Measurements from ENCODE around the gene PTGDR2. TPM values are rescaled to one million over a fixed set of nuclear protein-coding genes. Genes with fewer than 3 reads are reported as not detected.

Gene PTGDR2
- total and polyA plus RNA-seq, 9 of the 15 experiments (the other 6 are each of a cell fraction or from before 2014, with no cell fraction given) = 0.51 to 2.6 (median 1.6) TPM

DNA sequence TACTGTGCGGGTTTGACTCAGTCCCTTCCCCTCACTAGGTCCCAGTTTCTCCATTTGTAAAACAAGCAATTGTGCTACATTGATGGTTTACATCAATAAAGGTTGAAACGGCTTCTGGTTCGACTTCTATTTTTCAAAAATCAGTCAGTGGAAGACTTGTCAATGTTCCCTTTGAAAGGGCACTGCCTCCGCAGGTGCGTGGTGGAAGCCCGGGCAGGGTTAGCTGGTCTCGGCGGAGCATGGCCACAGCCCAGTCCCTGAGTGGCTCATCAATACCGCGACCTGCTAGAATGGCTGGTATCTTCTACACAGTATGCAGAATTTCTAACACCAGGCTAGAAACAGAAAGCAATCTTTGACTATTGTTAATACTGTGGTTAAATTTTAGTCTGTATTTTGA lies 54.6 kb downstream of the PTGDR2 start (continued):
- no peak for TF ChIP-seq ZNF445 (CRISPR knock-in tag; IDR thresholded peaks at IDR 0.05; ENCODE audit: low read depth)
- TF ChIP-seq TRIM28 (IDR thresholded peaks at IDR 0.05) = no peak
- TF ChIP-seq, protein P1, sequence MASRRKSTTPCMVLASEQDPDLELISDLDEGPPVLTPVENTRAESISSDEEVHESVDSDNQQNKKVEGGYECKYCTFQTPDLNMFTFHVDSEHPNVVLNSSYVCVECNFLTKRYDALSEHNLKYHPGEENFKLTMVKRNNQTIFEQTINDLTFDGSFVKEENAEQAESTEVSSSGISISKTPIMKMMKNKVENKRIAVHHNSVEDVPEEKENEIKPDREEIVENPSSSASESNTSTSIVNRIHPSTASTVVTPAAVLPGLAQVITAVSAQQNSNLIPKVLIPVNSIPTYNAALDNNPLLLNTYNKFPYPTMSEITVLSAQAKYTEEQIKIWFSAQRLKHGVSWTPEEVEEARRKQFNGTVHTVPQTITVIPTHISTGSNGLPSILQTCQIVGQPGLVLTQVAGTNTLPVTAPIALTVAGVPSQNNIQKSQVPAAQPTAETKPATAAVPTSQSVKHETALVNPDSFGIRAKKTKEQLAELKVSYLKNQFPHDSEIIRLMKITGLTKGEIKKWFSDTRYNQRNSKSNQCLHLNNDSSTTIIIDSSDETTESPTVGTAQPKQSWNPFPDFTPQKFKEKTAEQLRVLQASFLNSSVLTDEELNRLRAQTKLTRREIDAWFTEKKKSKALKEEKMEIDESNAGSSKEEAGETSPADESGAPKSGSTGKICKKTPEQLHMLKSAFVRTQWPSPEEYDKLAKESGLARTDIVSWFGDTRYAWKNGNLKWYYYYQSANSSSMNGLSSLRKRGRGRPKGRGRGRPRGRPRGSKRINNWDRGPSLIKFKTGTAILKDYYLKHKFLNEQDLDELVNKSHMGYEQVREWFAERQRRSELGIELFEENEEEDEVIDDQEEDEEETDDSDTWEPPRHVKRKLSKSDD (conservative IDR thresholded peaks at IDR 0.05; ENCODE audit: low read length) = no peak

Other genes with a start within 250 kb of the PTGDR2 start
Only the 7 nearest of the 12 such genes appear.
- not detected in 2 replicates for gene MS4A10, start 70.6 kb downstream of the PTGDR2 start, total RNA-seq (2014; rRNA removed)
- not detected in 2 replicates for gene MS4A10, start 70.6 kb downstream of the PTGDR2 start, total RNA-seq (2014; rRNA removed; fragmentation: Illumina TruSeq; extraction: Trizol)
- gene MS4A10, start 70.6 kb downstream of the PTGDR2 start, total RNA-seq (2015; rRNA removed; fragmentation: Illumina TruSeq; extraction: Trizol) = not detected in 2 replicates
- not detected in 2 replicates for gene MS4A10, start 70.6 kb downstream of the PTGDR2 start, total RNA-seq (2021)
- gene MS4A10, start 70.6 kb downstream of the PTGDR2 start, polyA plus RNA-seq (2011; rRNA removed) = not detected in 2 replicates
- gene MS4A10, start 70.6 kb downstream of the PTGDR2 start, polyA plus RNA-seq (2014; fragmentation: Illumina TruSeq; extraction: Trizol) = not detected in 2 replicates
- gene MS4A10, start 70.6 kb downstream of the PTGDR2 start, polyA plus RNA-seq (2014; fragmentation: Nextera tagmentation; extraction: Ambion mirVana) = not detected
- gene MS4A10, start 70.6 kb downstream of the PTGDR2 start, polyA plus RNA-seq (2014; rRNA removed) = not detected in 2 replicates
- 85.1 and 104 TPM in 2 replicates for gene CCDC86, start 13.8 kb downstream of the PTGDR2 start, total RNA-seq (2014; rRNA removed)
- gene CCDC86, start 13.8 kb downstream of the PTGDR2 start, total RNA-seq (2014; rRNA removed; fragmentation: Illumina TruSeq; extraction: Trizol) = 7.3 and 8.6 TPM in 2 replicates
- gene CCDC86, start 13.8 kb downstream of the PTGDR2 start, total RNA-seq (2015; rRNA removed; fragmentation: Illumina TruSeq; extraction: Trizol) = 19.8 and 23.1 TPM in 2 replicates
- gene CCDC86, start 13.8 kb downstream of the PTGDR2 start, total RNA-seq (2021) = 102 and 114 TPM in 2 replicates
- gene CCDC86, start 13.8 kb downstream of the PTGDR2 start, polyA plus RNA-seq (2011; rRNA removed) = 25.2 and 34.9 TPM in 2 replicates
- 90.5 and 97.8 TPM in 2 replicates for gene CCDC86, start 13.8 kb downstream of the PTGDR2 start, polyA plus RNA-seq (2014; fragmentation: Illumina TruSeq; extraction: Trizol)
- 1 to 10 TPM; 4.6 to 6.4 TPM for gene CCDC86, start 13.8 kb downstream of the PTGDR2 start, polyA plus RNA-seq (2014; fragmentation: Nextera tagmentation; extraction: Ambion mirVana)
- 76.8 and 80.6 TPM in 2 replicates for gene CCDC86, start 13.8 kb downstream of the PTGDR2 start, polyA plus RNA-seq (2014; rRNA removed)
- not detected in 2 replicates for gene ZP1, start 11.6 kb upstream of the PTGDR2 start, total RNA-seq (2014; rRNA removed)
- not detected in 2 replicates for gene ZP1, start 11.6 kb upstream of the PTGDR2 start, total RNA-seq (2014; rRNA removed; fragmentation: Illumina TruSeq; extraction: Trizol)
- not detected in 2 replicates for gene ZP1, start 11.6 kb upstream of the PTGDR2 start, total RNA-seq (2015; rRNA removed; fragmentation: Illumina TruSeq; extraction: Trizol)
- not detected in 2 replicates for gene ZP1, start 11.6 kb upstream of the PTGDR2 start, total RNA-seq (2021)
- gene ZP1, start 11.6 kb upstream of the PTGDR2 start, polyA plus RNA-seq (2011; rRNA removed) = 0.11 and 0.12 TPM in 2 replicates
- not detected in 2 replicates for gene ZP1, start 11.6 kb upstream of the PTGDR2 start, polyA plus RNA-seq (2014; fragmentation: Illumina TruSeq; extraction: Trizol)
- not detected for gene ZP1, start 11.6 kb upstream of the PTGDR2 start, polyA plus RNA-seq (2014; fragmentation: Nextera tagmentation; extraction: Ambion mirVana)
- 0.15 TPM in 1 of 2 replicates, not detected in the other for gene ZP1, start 11.6 kb upstream of the PTGDR2 start, polyA plus RNA-seq (2014; rRNA removed)
- 93.5 and 122 TPM in 2 replicates for gene PRPF19, start 50.6 kb upstream of the PTGDR2 start, total RNA-seq (2014; rRNA removed)
- 58.4 and 68.0 TPM in 2 replicates for gene PRPF19, start 50.6 kb upstream of the PTGDR2 start, total RNA-seq (2014; rRNA removed; fragmentation: Illumina TruSeq; extraction: Trizol)
- gene PRPF19, start 50.6 kb upstream of the PTGDR2 start, total RNA-seq (2015; rRNA removed; fragmentation: Illumina TruSeq; extraction: Trizol) = 84.9 and 89.6 TPM in 2 replicates
- gene PRPF19, start 50.6 kb upstream of the PTGDR2 start, total RNA-seq (2021) = 193 and 208 TPM in 2 replicates
- 31.5 and 61.8 TPM in 2 replicates for gene PRPF19, start 50.6 kb upstream of the PTGDR2 start, polyA plus RNA-seq (2011; rRNA removed)
- gene PRPF19, start 50.6 kb upstream of the PTGDR2 start, polyA plus RNA-seq (2014; fragmentation: Illumina TruSeq; extraction: Trizol) = 212 and 213 TPM in 2 replicates
- gene PRPF19, start 50.6 kb upstream of the PTGDR2 start, polyA plus RNA-seq (2014; fragmentation: Nextera tagmentation; extraction: Ambion mirVana) = 10 to 100 TPM in 1 of 2 experiments, 1 to 10 TPM in 1; 9.4 to 16.5 TPM
- gene PRPF19, start 50.6 kb upstream of the PTGDR2 start, polyA plus RNA-seq (2014; rRNA removed) = 73.1 and 73.2 TPM in 2 replicates
- 26.8 and 48.2 TPM in 2 replicates for gene TMEM109, start 58.2 kb upstream of the PTGDR2 start, total RNA-seq (2014; rRNA removed)
- gene TMEM109, start 58.2 kb upstream of the PTGDR2 start, total RNA-seq (2014; rRNA removed; fragmentation: Illumina TruSeq; extraction: Trizol) = 23.3 and 30.5 TPM in 2 replicates
- 31.3 and 32.7 TPM in 2 replicates for gene TMEM109, start 58.2 kb upstream of the PTGDR2 start, total RNA-seq (2015; rRNA removed; fragmentation: Illumina TruSeq; extraction: Trizol)
- 69.8 and 79.0 TPM in 2 replicates for gene TMEM109, start 58.2 kb upstream of the PTGDR2 start, total RNA-seq (2021)
- 16.2 and 24.9 TPM in 2 replicates for gene TMEM109, start 58.2 kb upstream of the PTGDR2 start, polyA plus RNA-seq (2011; rRNA removed)
- gene TMEM109, start 58.2 kb upstream of the PTGDR2 start, polyA plus RNA-seq (2014; fragmentation: Illumina TruSeq; extraction: Trizol) = 71.3 and 83.1 TPM in 2 replicates
- 10 to 100 TPM in 1 of 2 experiments, 1 to 10 TPM in 1; 9.2 to 18.3 TPM for gene TMEM109, start 58.2 kb upstream of the PTGDR2 start, polyA plus RNA-seq (2014; fragmentation: Nextera tagmentation; extraction: Ambion mirVana)
- 31.7 and 44.0 TPM in 2 replicates for gene TMEM109, start 58.2 kb upstream of the PTGDR2 start, polyA plus RNA-seq (2014; rRNA removed)
- 0.12 and 0.14 TPM in 2 replicates for gene TMEM132A, start 68.5 kb upstream of the PTGDR2 start, total RNA-seq (2014; rRNA removed)
- gene TMEM132A, start 68.5 kb upstream of the PTGDR2 start, total RNA-seq (2014; rRNA removed; fragmentation: Illumina TruSeq; extraction: Trizol) = not detected in 2 replicates
- gene TMEM132A, start 68.5 kb upstream of the PTGDR2 start, total RNA-seq (2015; rRNA removed; fragmentation: Illumina TruSeq; extraction: Trizol) = 0.04 TPM in 1 of 2 replicates, not detected in the other
- gene TMEM132A, start 68.5 kb upstream of the PTGDR2 start, total RNA-seq (2021) = 0.24 and 0.47 TPM in 2 replicates
- 0.18 and 0.20 TPM in 2 replicates for gene TMEM132A, start 68.5 kb upstream of the PTGDR2 start, polyA plus RNA-seq (2011; rRNA removed)
- not detected in 2 replicates for gene TMEM132A, start 68.5 kb upstream of the PTGDR2 start, polyA plus RNA-seq (2014; fragmentation: Illumina TruSeq; extraction: Trizol)
- gene TMEM132A, start 68.5 kb upstream of the PTGDR2 start, polyA plus RNA-seq (2014; fragmentation: Nextera tagmentation; extraction: Ambion mirVana) = not detected
- 0.93 and 1.1 TPM in 2 replicates for gene TMEM132A, start 68.5 kb upstream of the PTGDR2 start, polyA plus RNA-seq (2014; rRNA removed)
- not detected in 2 replicates for gene SLC15A3, start 96.2 kb upstream of the PTGDR2 start, total RNA-seq (2014; rRNA removed)
- gene SLC15A3, start 96.2 kb upstream of the PTGDR2 start, total RNA-seq (2014; rRNA removed; fragmentation: Illumina TruSeq; extraction: Trizol) = not detected in 2 replicates
- gene SLC15A3, start 96.2 kb upstream of the PTGDR2 start, total RNA-seq (2015; rRNA removed; fragmentation: Illumina TruSeq; extraction: Trizol) = not detected in 2 replicates
- gene SLC15A3, start 96.2 kb upstream of the PTGDR2 start, total RNA-seq (2021) = 0.27 and 0.45 TPM in 2 replicates
- not detected in 2 replicates for gene SLC15A3, start 96.2 kb upstream of the PTGDR2 start, polyA plus RNA-seq (2011; rRNA removed)
- not detected in 2 replicates for gene SLC15A3, start 96.2 kb upstream of the PTGDR2 start, polyA plus RNA-seq (2014; fragmentation: Illumina TruSeq; extraction: Trizol)
- gene SLC15A3, start 96.2 kb upstream of the PTGDR2 start, polyA plus RNA-seq (2014; fragmentation: Nextera tagmentation; extraction: Ambion mirVana) = not detected
- gene SLC15A3, start 96.2 kb upstream of the PTGDR2 start, polyA plus RNA-seq (2014; rRNA removed) = 0.07 TPM in 1 of 2 replicates, not detected in the other

Measured in K562 (cell line).